ENCODE data around the gene HIRA.

GRCh38 chr22:19336133-19337075 lies 95.1 kb downstream of the HIRA start:
- TF ChIP-seq CTCF (IDR thresholded peaks at IDR 0.05; ENCODE audit: low read depth, low read length, poor library complexity, severe bottlenecking) (no peak), EZH2phosphoT487 (IDR thresholded peaks at IDR 0.05; ENCODE audit: borderline replicate concordance, low read length) (no peak)

Data from DOHH2 (cell line).